Non-pigmented ciliary epithelial cell (primary cell): ENCODE data around the gene VSTM4.

ENCODE experiments used
- DNase-seq: peaks from one replicate; pipeline ENCODE4 v3.0.0-alpha.2; 2010; ENCODE audit warnings: low read depth

VSTM4 gene, protein sequence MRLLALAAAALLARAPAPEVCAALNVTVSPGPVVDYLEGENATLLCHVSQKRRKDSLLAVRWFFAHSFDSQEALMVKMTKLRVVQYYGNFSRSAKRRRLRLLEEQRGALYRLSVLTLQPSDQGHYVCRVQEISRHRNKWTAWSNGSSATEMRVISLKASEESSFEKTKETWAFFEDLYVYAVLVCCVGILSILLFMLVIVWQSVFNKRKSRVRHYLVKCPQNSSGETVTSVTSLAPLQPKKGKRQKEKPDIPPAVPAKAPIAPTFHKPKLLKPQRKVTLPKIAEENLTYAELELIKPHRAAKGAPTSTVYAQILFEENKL

GRCh38 chr10:49115015-49115795, at the start of gene VSTM4:
VSTM4 (minus strand) TSS chr10:49115522; CDS start chr10:49115485, 37 bp downstream.
- DNase-seq = no peak

- DNase-seq = no peak
Measured at GRCh38 chr10:49164559-49165188, 49.4 kb upstream of the VSTM4 start.

DNA sequence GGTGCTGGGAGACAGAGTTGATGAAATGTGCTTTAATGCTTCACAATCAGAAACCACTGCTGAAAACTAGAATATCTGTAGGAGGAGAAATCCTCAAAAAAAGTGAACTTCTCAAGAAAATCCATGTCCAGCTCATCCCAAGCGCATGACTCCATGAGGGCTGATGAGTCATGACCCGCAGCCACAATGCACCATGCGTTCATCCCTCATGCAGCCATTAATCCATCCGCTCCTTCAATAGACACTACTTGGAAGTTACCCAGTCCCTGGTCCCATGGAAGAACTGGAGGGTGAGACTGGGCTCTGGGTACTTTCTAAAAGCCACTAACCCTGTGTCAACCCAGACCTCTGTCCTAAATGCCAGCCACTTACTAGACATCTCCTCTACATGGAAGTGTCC, 48.4 kb upstream of the VSTM4 start:
- DNase-seq = no peak

GRCh38 chr10:49162761-49163310, 47.5 kb upstream of the VSTM4 start:
- DNase-seq = no peak

- DNase-seq = no peak
Measured at GRCh38 chr10:49162063-49162462, 46.7 kb upstream of the VSTM4 start.

DNA sequence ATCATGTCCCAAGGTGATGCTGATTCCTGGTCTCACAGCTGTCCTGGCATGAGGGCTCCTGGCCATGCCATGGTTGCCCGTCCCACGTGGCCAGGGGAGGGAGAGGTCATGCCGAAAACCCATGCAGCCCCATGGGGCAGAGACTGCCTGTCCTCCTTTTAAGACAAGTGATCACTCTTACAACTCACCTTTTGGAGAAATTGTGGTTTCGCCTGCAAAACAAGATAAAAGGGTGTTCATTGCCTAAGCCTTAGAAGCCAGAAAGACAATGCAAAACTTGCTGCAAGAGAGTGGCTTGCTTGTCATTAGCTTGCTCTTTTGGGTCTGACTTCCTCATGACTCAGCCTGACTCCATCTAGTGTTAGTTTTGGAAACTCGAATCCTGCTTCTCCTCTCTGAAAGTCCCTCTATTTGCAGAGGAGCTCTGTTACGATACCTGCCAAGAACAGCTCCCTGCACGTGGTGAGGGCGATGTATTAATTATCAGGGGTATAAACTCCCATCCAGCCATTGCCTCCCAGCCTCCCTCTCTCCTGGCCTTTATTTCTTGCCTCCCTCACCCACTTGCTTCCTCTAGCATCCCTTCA, 46.2 kb upstream of the VSTM4 start:
- DNase-seq = no peak

DNA sequence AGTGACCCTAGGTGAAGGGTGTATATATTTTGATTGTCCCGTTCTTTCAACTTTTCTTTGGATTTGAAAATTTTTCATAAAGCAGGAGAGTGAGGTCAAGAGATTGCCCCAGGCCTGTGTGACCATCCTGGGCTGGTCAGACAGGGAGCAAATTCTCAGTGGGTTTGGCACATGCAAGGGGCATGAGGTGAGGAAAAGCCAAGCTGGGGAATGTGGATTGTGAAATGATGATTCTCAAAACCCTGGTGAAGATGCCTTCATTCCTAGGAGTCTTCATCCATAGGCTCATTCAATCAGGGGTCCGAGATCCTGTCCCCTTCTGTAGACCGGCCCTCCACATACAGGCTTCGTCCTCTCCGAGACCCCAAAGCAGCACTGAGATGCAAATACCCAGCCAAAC, 45.5 kb upstream of the VSTM4 start:
- DNase-seq = no peak

DNA sequence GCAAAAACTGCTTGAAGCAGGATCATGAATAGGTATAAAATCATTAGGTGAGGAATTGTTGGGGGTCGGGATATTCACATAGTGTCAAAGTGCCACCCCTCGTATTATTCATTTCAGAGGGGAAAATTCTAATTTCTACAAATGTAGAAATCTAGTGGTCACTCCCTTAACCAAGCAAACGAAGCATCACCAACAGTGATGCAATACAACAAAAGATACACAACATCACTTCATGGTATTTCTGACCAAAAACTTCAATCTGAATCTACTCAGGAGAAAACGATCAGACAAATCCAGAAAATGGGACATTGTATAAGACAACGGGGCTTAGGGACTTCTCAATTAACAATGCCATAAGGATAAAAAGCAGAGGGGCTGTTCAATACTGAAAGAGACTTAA, 44.8 kb upstream of the VSTM4 start:
- no peak for DNase-seq

DNA sequence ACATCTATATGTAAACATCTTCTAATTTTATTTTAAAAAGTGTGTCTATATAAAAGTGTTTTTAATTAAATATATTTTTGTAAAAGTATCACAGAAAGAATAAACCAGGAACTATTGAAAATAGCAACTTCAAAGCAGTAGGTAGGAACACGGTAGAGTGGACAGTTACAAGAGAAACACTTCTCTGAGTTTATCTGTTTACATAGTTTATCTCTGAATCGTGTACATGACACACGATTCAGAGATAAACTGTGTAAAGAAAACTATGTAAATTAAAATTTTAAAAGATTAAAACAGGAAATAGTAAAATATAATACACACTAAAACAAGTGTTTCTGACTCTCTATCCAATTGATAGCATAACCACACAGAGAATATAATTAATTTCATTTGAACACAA, 43.6 kb upstream of the VSTM4 start:
- DNase-seq = no peak

- DNase-seq = no peak
Measured at GRCh38 chr10:49158404-49158803, 43.1 kb upstream of the VSTM4 start.

DNA sequence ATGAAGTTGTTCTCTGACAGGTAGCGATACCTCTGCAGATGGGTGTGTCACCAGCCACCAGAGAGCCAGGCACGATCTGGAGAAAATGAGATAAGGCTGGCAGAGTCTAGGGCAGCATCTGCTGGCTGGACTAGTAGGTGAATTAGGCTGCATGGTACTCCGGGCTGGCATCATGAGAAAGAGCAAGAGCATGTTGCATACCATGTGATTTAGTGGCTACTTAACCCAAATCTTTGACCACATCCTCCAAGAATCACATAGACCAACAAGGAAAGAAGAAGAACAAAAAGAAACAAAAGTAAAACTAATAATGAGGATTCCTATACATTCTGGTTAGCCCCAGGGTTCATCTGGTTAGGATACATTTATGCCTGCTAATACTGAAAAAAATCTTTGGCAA, 41.9 kb upstream of the VSTM4 start:
- DNase-seq = no peak

DNA sequence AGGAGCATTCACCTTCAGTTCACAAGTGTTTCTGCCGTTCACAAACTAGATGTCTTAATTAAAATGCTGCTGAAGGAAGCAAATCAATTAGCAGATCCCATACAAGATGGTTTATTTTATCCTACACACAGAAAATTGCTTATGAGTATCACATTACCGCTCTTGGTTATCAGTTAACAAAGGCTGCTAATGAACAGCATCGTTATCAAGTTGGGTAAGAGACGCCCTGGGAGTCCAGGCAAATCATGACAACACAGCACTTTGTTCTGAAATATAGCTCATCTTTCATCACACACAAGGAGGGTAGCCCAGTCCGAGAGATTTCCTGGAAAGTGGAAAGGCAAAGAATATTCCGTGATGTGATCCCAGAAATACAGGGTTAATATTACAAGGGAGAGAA, 39.3 kb upstream of the VSTM4 start:
- DNase-seq = no peak

DNA sequence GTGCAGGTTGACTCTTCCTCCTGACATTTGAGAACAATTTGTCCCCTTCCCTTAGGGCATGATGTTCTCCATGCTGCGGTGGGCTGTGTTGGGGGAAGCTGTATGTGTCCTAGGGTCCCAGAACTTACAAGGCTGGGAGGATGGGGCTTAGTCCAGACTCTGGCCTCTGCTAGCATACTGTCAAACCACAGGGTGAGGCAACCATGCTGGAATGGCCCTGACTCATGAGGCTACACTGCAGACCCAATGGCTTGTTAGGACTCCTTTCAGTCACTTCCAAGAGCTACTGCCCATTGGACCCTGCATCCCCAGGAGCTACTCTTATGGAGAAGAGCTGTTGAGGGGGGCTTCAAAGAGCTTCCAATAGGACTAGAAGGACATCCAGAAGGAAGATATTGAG, 38.6 kb upstream of the VSTM4 start:
- no peak for DNase-seq

DNA sequence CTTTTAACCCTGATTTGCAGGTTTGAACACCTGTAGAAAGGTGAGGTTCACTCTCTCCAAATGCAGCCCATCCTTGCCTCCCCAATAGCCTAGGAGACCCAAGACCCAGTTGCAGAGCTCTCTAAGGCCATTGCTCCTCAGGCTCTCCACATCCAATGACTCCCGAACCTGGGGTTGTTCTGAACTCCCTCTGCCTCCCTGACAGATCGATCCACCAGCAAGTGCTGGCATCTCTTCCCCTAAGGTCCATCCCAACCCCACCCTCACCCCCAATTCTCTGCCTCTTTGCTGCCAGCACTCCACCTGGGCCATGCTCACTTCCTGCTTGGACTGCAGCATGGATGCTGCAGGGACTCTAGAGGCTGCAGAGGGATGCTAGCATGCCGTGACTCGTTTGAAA, 37.8 kb upstream of the VSTM4 start:
- DNase-seq = no peak

- DNase-seq = no peak
Measured at GRCh38 chr10:49152663-49153062, 37.3 kb upstream of the VSTM4 start.

DNA sequence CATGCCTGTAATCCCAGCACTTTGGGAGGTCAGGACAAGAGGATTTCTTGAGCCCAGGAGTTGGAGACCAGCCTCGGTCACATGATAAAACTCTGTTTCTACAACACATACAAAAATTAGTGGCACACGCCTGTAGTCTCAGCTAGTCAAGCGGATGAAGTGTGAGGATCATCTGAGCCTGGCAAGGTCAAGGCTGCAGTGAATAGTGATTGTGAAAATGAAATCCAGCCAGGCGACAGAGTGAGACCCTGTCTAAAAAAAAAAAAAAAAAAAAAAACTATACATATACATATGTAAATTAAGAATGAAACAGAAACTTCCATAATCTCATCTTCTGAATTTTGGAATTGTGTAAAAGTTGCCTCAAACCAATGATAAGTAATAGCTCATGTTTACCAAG, 36.7 kb upstream of the VSTM4 start:
- no peak for DNase-seq

DNA sequence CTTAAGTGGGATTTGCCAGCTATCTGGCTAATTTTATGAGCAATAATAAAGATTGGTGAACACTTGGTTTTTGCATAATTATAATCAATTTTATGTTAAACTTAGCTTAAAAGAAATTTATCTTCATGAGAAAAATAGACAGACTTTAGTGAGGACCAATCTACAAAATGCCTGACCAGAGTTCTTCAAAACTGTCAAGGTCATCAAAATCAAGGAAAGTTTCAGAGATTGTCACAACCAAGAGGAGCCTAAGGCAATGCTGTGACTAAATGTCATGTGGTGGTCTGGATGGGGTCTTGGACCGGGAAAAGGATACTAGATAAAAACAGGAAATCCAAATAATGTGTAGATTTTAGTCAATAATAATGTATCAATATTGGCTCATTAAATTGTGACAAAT, 36.2 kb upstream of the VSTM4 start:
- DNase-seq = no peak

GRCh38 chr10:49151025-49151445, 35.7 kb upstream of the VSTM4 start:
- no peak for DNase-seq

GRCh38 chr10:49150426-49150825, 35.1 kb upstream of the VSTM4 start:
- DNase-seq = no peak

- no peak for DNase-seq
Measured at GRCh38 chr10:49149881-49150280, 34.6 kb upstream of the VSTM4 start.

- DNase-seq = no peak
Measured at GRCh38 chr10:49144058-49144720, 28.9 kb upstream of the VSTM4 start.

DNA sequence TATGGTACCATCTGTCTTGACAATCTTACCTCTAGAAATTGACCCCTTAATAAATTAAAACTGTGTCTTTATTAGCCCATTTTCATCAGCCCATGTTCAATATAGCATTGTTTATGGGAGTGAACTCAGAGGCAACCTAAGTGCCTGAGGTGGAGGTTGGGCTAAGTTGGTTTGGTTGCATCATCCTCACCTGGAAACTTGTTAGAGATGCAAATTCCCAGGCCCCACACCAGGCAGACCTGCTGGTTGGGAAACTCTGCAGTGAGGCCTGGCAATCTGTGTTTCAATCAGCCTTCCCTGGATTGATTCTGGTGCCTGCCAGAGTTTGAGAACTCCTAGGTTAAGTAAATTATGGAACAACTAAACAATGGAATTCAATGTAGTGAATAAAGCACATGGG, 27.9 kb upstream of the VSTM4 start:
- no peak for DNase-seq
